AG04450 (cell line): ENCODE data around the gene ARHGAP24. TPM values are rescaled to one million over a fixed set of nuclear protein-coding genes. Genes with fewer than 3 reads are reported as not detected.

Experiments used
- CTCF ChIA-PET: fragments of 300-600, 350-600 bp; formaldehyde crosslinking; extraction: SDS; loops from one replicate; lab custom pipeline; 2022; ENCODE audit warnings: antibody characterized with exemption, inconsistent platforms; lab: Charles Lee
- POLR2A ChIA-PET: fragments of 350-600 bp; formaldehyde crosslinking; extraction: SDS; loops from one replicate; lab custom pipeline; 2021; ENCODE audit warnings: antibody characterized with exemption, inconsistent platforms; lab: Yijun Ruan, JAX
- DNase-seq: peaks from one replicate; pipeline ENCODE4 v3.0.0-alpha.2; 2011; ENCODE audit warnings: low read depth, low spot score
- H3K27ac ChIP-seq: one replicate; pipeline ENCODE4 v1.5.1; 2012; ENCODE audit warnings: low read depth, low read length, control low read depth
- H3K27me3 ChIP-seq: one replicate; pipeline ENCODE4 v1.6.0; 2012; ENCODE audit warnings: low read length; ENCODE audit not compliant: control insufficient read depth, insufficient read depth
- H3K4me3 ChIP-seq: 2 replicates; pipeline ENCODE4 v1.5.1; 2011; ENCODE audit warnings: mild to moderate bottlenecking, low read depth, low read length, control low read depth
- H3K9me3 ChIP-seq: 2 replicates; pipeline ENCODE4 v1.5.1; 2012; ENCODE audit warnings: low read length; ENCODE audit not compliant: control insufficient read depth, insufficient read depth
- CTCF ChIP-seq: IDR thresholded peaks from 2 replicates; pipeline ENCODE4 v1.5.1; 2011; ENCODE audit warnings: low read depth, low read length, control low read depth, inconsistent platforms
- polyA plus RNA-seq: library from polyadenylated mRNA; depleted of rRNA; stranded (reverse); fragments of >200 nt; gene quantifications from 2 replicates; pipeline ENCODE4 v1.2.3, GENCODE V29; 2011

Gene ARHGAP24
- polyA plus RNA-seq, 1 experiment: 16.8 TPM

- ChIA-PET POLR2A (no interaction called here), CTCF (no interaction called here)
- Histone ChIP-seq H3K27me3 (no peaks in the 10 kb centered on the region), H3K9me3 (no peaks in the 10 kb centered on the region), H3K4me3 (no peak overlapping the region), H3K27ac (no peak overlapping the region)
- TF ChIP-seq CTCF: no peak
- DNase-seq: no peak
Observed at GRCh38 chr4:85864259-85865205, 389.6 kb downstream of the ARHGAP24 start.

DNA sequence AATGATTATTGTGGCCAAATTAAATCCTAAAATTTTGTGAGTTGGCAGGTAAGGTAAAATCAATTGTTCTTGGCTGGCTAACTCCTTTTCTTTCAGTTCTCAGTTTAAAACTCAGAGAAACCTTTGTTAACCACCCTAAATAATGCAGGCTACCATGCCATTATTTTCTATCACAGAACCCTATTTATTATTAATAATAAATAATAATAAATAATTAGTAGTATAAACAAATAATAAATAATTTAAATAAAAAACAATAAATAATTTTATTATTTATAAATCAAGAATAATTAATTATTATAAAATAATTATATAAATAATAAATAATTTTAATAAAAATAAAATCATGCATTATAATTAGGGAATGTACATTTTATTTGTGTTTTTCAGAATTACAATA, 390.3 kb downstream of the ARHGAP24 start:
- Histone ChIP-seq H3K4me3 (no peak overlapping the region), H3K27me3 (no peaks in the 10 kb centered on the region), H3K9me3 (no peaks in the 10 kb centered on the region), H3K27ac (no peak overlapping the region)
- CTCF ChIA-PET: no interaction called here
- TF ChIP-seq CTCF: no peak
- DNase-seq: no peak
- POLR2A ChIA-PET: no interaction called here

DNA sequence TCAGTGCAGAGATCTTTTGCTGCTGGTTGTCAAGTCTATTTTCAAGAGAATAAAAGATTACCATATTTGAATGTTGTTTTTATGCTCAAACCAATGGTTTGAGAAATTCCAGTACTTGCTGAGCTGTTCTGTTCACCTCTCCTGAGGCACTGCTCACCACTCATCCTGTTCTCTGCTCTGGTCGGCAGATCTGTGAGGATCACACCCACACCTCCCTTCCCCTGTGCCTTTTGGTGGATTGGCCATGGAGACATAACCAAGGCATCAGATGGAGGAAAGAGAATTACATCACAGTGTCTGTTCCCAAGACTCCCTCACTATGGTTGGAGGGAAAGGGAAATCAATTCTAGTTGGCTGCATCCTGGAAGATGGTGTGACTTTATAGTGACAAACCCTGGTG, 391.6 kb downstream of the ARHGAP24 start:
- no peak for DNase-seq
- ChIA-PET CTCF (no interaction called here), POLR2A (no interaction called here)
- no peaks in the 10 kb centered on the region for H3K9me3 ChIP-seq
- H3K4me3 ChIP-seq: no peak overlapping the region
- TF ChIP-seq CTCF: no peak
- H3K27me3 ChIP-seq: no peaks in the 10 kb centered on the region
- no peak overlapping the region for H3K27ac ChIP-seq

- Histone ChIP-seq H3K27me3 (no peaks in the 10 kb centered on the region), H3K4me3 (no peak overlapping the region), H3K27ac (no peak overlapping the region), H3K9me3 (no peaks in the 10 kb centered on the region)
- no peak for DNase-seq
- TF ChIP-seq CTCF: no peak
- POLR2A ChIA-PET: no interaction called here
- CTCF ChIA-PET: no interaction called here
Observed at GRCh38 chr4:85867271-85867670, 392.3 kb downstream of the ARHGAP24 start.

DNA sequence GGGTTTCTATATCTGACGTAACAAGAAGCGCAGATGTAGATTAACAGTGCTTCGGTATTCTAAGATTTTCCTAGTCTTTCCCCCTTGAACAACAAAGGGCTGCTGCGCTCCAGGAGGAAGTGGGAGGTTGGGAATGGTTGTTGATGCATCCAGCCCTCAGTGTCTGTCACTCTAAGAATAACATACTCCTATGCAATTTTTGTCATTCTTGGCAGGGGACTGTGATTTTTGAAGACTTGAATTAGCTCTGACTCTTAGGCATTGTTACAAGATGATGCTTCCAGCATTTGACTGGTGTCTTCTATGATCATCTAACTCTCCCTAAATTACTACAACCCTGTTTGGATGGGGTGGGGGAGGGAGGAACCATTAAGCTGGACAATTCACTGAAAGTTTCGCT, 394.2 kb downstream of the ARHGAP24 start:
- TF ChIP-seq CTCF: no peak
- Histone ChIP-seq H3K27ac (no peak overlapping the region), H3K9me3 (no peaks in the 10 kb centered on the region), H3K27me3 (no peaks in the 10 kb centered on the region), H3K4me3 (no peak overlapping the region)
- DNase-seq: no peak
- POLR2A ChIA-PET: interaction anchor here (0.5 kb wide), 1 partner anchor 56 kb away, joined by 3 read pairs; no protein-coding TSS in a partner anchor
- CTCF ChIA-PET: interaction anchor here (1.1 kb wide), 1 partner anchor 17 kb away, joined by 3 read pairs; no protein-coding TSS in a partner anchor
